ENCODE measurements around the gene CHST6.
"Not testable (repeated sequence)": the region's sequence is repeated elsewhere in the genome, so short reads cannot be mapped to it uniquely, and the experiment has no call there.

CHST6 gene

DNA sequence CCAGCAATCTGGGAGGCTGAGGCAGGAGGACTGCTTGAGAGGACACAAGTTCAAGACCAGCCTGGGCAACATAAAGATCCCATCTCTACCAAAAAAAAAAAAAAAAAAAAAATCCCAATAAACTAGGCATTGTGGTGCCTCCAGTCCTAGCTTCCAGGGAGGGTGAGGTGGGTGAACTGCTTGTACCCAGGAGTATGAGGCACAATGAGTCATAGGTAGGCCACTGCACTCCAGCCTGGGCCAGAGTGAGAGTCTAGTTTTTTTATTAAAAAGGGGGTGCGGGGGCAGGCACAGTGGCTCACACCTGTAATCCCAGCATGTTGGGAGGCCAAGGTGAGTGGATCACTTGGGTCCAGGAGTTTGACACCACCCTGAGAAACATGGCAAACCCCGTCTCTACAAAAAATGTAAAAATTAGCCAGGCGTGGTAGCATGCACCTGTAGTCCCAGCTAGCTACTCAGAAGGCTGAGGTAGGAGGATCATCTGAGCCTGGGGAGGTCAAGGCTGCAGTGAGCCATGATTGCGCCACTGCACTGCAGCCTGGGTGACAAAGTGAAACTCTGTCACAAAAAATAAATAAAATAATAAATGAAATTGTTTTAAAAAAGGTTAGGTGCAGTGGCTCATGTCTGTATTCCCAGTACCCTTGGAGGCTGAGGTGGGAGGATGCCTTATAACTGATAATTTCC, 7.8 kb upstream of the CHST6 start:
- DNase-seq (ENCODE audit: low spot score), result no peak

DNA sequence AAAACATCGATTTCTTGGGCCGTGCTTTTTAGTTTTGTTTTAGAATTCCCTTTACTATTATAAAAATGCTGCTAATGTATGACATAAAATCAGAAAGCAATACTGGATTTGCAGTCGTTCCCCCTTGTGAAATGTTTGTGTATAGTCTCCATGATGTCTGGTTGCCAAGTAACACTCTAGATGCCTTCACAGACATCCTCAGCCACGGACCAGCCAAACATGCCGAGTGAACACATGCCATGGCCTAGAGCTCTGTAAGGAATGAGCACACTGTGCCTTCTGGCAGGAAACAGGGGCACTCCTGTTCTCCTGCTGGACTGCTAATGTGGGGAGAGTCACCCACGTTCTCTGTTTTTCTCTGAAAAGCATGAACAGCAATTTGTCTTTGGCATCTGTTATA, 6.6 kb upstream of the CHST6 start:
- DNase-seq (ENCODE audit: low spot score), result not testable (repeated sequence)

DNA sequence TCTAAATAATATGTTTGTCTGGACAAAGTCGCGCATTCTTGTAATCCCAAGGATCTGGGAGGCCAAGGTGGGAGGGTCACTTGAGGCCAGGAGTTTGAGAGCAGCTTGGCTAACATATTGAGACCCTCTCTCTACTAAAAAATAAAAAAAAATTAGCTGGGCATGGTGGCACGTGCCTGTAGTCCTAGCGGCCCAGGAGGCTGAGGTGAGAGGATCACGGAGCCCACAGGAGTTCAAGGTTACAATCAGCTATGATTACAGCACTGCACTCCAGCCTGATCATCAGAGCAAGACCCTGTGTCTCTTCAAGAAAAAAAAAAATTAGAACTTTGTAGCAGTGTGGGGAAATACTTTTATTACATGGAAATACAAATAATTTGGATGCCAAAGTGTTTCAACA, 6.1 kb upstream of the CHST6 start:
- no peak for DNase-seq (ENCODE audit: low spot score)

- DNase-seq (ENCODE audit: low spot score), result not testable (repeated sequence)
These were observed 3.5 kb upstream of the CHST6 start for GRCh38 chr16:75498605-75499322.

- no peak for DNase-seq (ENCODE audit: low spot score)
These were observed 2.3 kb upstream of the CHST6 start for GRCh38 chr16:75497558-75497957.

DNA sequence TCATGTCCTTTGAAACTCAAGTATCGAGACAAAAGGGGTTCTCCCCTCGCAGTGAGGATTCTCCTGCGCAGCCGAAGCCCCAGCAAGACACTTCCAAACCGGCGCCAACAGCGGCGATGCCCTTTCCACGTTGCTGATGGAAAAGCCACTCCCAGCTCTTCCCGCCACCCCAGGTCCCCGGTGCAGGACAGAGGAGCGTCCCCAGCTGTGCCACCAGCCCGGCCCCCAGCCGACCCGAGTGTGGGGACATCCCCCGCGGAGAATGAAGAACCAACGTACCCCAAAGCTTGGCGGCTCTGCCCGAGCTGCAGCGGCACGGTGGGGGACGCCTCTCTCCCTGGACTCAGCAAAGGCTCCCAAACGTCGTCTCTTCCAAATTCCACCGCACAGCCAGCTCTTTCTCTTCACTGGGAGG, 573 bp downstream of the CHST6 start:
- no peak for DNase-seq (ENCODE audit: low spot score)

DNA sequence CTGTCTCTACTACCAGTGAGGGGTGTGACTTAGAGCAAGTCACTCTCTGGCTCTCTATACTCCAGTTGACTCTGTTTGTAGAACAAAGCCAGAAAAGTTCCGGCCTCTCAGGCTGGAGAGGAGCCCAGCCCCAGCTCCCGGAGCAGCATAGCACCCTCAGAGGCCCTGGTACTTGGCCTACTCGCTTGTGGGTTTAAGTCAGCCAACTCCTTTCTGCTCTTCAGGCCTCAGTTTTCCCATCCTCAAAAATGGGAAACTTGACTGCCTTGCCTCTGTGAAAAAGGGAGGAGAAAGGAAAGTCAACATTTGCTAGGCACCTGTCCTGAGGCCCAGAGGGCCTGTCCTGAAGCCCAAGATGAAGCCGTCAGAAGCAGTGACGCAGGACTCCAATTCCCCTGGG, 1.1 kb downstream of the CHST6 start:
- DNase-seq (ENCODE audit: low spot score), result no peak

- DNase-seq (ENCODE audit: low spot score), result peak; percentile 70
These were observed 3.4 kb downstream of the CHST6 start for GRCh38 chr16:75491876-75492275.

GRCh38 chr16:75488322-75488721, 6.9 kb downstream of the CHST6 start:
- peak; percentile 17 for DNase-seq (ENCODE audit: low spot score)

- DNase-seq (ENCODE audit: low spot score), result no peak
These were observed 8.4 kb downstream of the CHST6 start for GRCh38 chr16:75486676-75487313.

DNA sequence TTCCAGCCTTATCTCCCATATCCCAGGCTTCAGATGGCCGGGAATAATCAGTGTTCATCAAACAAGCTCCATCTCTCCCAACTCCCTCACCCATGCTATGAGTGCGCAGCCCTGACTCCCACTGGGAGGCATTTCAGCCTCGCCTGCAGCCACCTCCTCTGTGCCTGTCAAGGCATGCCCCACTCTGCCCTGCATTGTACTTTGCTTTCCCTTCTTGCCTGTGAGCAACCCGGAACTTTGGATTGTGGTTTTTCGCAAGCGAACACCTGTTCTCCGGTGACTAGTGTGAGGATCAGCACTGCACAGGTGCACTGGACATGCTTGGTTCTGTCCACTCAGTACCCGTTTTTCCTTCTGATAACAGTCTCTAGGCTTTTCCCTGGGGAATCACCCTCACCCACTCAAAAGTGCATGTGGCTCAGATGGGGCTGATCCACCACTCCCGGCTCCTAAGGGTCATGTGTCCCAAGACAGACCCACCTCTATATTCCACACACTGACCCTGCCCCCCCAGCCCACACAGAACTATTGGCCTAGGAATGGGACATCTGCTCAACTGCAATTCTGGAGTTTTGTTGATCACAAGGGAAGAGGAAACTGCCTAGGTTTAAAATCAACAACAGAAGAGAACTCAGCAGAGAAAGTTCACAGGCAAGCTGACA, 9.1 kb downstream of the CHST6 start:
- DNase-seq (ENCODE audit: low spot score), result peak; percentile 50

- DNase-seq (ENCODE audit: low spot score), result peak; percentile 82
These were observed 9.8 kb downstream of the CHST6 start for GRCh38 chr16:75485230-75486013.

GRCh38 chr16:75483222-75483621, 12.0 kb downstream of the CHST6 start:
- DNase-seq (ENCODE audit: low spot score), result no peak

- no peak for DNase-seq (ENCODE audit: low spot score)
These were observed 12.6 kb downstream of the CHST6 start for GRCh38 chr16:75482434-75483205.

- no peak for DNase-seq (ENCODE audit: low spot score)
These were observed 13.8 kb downstream of the CHST6 start for GRCh38 chr16:75481475-75481874.

GRCh38 chr16:75479421-75479990, 15.7 kb downstream of the CHST6 start:
- no peak for DNase-seq (ENCODE audit: low spot score)

DNA sequence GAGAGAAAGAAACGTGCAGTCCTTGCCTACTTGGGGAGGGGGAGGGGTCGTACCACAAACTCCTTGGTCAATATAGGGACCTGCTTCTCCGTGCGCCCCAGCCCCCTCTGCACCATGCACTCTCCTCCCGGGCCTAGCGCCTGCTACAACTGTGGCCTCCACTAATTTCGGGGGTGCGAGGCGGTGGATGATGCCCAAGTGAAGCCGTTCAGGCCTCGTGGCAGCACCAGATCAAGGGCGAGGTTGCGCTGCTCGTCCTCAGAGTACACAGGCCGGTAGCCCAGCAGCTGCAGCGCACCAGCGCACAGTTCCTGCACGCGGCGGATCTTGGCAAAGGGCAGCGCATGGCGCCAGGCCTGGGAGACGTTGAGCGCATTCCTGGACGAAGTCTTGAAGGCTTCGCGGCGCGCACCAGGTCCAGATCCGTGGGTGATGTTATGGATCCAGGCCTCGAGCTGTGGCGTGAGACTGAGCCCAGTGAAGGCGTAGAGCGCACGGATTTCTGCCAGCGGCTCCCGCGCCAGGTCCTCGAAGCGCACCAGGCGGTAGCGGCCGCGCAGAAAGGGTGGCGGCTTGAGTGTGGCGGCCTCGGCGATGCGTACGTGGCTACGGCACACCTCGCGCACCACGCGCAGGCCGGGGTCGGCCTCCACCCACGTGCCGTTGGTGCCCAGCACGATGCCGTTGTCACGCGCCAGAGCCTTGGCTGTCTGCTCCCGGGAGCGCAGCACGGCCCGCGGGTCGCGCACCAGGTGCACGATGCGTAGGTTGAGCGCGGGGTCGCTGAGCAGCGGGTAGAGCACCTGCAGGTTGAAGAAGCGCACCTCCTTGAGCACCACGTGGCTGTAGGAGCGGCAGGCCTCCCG, 16.5 kb downstream of the CHST6 start:
- no peak for DNase-seq (ENCODE audit: low spot score)

DNA sequence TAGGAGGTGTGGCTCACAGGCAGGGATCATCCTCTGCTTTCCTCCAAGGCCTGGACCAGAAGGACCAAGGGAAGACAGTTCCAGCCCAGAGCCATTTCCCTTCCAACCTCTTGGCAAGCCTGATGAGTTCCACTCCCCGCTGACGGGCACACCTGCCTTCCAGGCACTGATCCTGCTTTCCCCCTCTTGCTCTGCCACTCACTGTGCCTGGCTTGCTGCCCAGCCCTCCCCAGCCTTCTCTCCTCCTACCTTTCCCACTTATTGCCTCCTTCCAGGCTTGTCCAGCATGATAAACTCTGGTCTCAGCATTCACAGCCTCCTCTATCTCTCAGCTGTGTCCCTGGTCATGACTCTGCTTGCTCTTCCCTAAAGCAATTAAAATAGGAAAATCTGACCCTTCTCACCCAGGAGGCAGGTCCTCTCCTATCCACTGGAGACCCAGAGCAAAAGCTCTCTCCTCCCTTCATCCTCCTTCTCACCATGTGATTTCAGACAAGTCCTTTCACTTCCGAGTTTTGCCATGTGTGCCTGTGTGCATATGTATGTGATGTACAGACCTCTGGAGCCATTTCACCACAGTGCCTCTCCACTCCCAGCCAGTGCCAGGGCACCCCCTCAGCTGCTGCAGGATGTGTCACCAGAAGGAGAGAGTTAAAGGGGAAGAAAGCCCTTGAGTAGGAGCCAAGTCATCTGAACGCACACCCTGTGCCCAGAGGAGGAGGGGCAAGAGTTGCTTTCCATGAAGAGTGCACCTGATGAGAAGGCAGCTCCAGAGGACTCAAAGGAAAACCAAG, 17.4 kb downstream of the CHST6 start:
- peak; percentile 41 for DNase-seq (ENCODE audit: low spot score)

DNA sequence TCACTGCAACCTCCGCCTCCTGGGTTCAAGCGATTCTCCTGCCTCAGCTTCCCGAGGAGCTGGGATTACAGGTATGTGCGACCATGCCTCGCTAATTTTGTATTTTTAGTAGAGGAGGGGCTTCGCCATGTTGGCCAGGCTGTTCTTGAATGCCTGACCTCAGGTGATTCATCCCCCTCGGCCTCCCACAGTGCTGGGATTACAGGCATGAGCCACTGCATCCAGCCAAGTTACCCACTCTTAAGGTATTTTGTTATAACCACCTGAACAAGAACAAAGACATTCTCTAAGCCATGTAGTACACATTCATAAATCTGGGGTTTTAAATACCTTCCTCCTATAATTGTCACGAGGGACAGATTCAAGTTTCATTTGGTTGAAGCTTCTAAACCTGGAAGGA, 18.4 kb downstream of the CHST6 start:
- DNase-seq (ENCODE audit: low spot score), result no peak

Data from NAMALWA (cell line).